Epithelial cell of proximal tubule (primary cell): ENCODE results near the gene DRC7. TPM values are rescaled to one million over a fixed set of nuclear protein-coding genes. Genes with fewer than 3 reads are reported as not detected.

ENCODE experiments used
- DNase-seq: peaks from one replicate; pipeline ENCODE4 v3.0.0-alpha.2; 2011; ENCODE audit warnings: low read depth
- H3K4me3 ChIP-seq: 2 replicates; pipeline ENCODE4 v1.5.1; 2011; ENCODE audit warnings: low read depth, mild to moderate bottlenecking, low read length
- total RNA-seq: library from RNA; depleted of rRNA; stranded (reverse); fragments of >200 nt; gene quantifications from 2 replicates; pipeline ENCODE4 v1.2.3, GENCODE V29; 2015
- TF ChIP-seq, protein P1 (sequence below): conservative IDR thresholded peaks from 2 replicates; pipeline ENCODE4 v1.5.1; 2012; ENCODE audit warnings: low read depth, mild to moderate bottlenecking, low read length

The DRC7 gene
- total RNA-seq, 1 donor from 2014 or later = not detected

DNA sequence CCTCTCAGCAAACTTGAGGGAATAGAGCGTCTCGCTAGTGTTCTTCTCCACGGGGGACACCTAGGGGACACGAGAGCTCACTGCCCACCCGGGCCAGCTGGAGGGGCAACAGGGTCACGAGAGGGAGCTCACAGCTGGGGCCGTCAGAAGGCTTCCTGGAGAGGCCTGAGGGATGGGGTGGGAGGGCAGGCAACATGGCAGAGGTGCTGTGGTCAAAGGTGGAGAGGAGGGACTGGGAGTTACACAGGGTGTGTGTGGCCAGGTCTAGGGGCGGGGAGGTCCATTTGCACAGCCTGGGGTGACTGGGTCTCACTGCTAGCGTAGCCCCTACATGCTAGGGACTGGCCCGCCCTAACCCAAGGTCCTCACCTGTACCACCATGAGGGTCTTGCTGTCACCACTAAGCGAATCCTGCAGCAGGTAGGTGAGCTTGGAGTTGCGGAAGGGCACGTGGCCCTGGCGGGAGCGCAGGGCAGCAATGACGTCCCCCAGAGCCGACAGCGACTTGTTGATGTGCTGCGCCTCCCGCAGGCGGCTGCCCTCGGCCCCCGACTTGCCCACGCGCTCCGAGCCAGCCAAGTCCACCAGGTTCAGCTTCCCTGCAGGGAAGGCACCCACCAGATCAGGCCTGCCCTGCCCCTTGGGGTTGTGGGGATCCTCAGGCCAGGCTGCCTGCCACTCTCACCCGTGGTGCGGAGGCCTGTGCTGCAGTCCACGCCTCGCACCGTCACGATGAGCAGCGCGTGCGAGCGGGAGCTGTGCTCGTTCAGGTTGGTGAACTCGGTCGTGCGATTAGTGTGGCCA is 66.0 kb downstream of the DRC7 start:
- TF ChIP-seq, protein P1, sequence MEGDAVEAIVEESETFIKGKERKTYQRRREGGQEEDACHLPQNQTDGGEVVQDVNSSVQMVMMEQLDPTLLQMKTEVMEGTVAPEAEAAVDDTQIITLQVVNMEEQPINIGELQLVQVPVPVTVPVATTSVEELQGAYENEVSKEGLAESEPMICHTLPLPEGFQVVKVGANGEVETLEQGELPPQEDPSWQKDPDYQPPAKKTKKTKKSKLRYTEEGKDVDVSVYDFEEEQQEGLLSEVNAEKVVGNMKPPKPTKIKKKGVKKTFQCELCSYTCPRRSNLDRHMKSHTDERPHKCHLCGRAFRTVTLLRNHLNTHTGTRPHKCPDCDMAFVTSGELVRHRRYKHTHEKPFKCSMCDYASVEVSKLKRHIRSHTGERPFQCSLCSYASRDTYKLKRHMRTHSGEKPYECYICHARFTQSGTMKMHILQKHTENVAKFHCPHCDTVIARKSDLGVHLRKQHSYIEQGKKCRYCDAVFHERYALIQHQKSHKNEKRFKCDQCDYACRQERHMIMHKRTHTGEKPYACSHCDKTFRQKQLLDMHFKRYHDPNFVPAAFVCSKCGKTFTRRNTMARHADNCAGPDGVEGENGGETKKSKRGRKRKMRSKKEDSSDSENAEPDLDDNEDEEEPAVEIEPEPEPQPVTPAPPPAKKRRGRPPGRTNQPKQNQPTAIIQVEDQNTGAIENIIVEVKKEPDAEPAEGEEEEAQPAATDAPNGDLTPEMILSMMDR = no peak
- no peak for DNase-seq
- no peak overlapping the region for H3K4me3 ChIP-seq

GRCh38 chr16:57761301-57761700 is 66.7 kb downstream of the DRC7 start:
- H3K4me3 ChIP-seq = no peak overlapping the region
- DNase-seq = no peak
- TF ChIP-seq, protein P1 = no peak

DNA sequence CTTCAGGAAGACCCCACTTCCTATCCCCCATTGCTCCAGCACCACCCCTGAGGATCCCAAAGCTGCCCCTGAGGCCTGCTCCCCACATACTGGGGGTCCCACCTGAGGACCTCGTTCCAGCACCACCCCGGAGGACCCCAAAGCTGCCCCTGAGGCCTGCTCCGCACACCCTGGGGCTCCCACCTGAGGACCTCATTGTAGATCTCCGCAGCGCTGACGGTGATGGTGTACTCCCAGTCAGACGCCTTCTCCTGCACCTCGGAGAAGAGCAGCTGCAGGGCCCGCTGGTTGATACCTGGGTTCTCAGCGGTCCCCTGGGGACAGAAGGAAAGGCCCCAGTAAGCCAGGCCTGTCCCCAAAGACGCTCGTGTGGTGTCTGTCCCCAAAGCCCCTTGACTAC is 67.4 kb downstream of the DRC7 start:
- TF ChIP-seq, protein P1 = no peak
- H3K4me3 ChIP-seq = no peak overlapping the region
- no peak for DNase-seq

GRCh38 chr16:57762365-57763040 is 67.9 kb downstream of the DRC7 start:
- H3K4me3 ChIP-seq = no peak overlapping the region
- TF ChIP-seq, protein P1 = no peak
- no peak for DNase-seq

DNA sequence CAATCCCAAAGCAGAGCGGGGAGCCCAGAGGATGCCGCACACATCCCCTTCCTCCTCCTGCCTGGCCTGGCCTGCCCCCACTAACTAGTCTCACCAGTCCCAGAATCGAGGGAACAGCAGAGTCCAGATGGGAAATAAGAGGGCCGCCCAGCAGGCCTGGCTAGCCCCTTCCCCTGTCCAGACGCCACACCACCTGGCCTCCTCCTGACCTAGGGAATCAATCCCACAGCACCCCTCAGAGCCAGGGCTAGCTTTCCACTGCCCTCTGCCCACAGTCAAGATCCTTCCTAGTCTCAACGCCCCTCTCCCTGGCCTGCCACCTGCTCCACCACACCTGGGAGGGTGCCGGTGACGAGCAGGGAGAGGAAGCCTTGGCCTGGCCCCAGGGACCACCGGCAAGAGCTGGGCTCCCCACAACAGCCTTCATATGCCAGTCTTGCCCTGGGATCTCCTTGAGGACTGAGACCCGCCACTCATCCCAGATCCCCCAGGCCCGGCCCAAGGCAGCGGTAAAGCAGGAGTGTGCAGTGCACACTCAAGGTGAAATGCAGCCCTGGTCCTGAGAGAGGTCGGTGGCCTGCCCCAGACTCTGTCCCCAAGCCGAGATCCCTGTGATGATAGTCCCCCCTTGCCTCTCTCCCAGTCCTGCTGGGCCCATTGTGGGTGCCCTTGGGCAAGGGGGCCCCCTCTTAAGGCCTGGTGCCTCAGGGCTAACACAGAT is 68.8 kb downstream of the DRC7 start:
- TF ChIP-seq, protein P1 = no peak
- H3K4me3 ChIP-seq = no peak overlapping the region
- no peak for DNase-seq

GRCh38 chr16:57764006-57764340 is 69.4 kb downstream of the DRC7 start:
- H3K4me3 ChIP-seq = no peak overlapping the region
- DNase-seq = no peak
- TF ChIP-seq, protein P1 = no peak
